NCI-H524 treated with DMSO at 0.1 percent for 48 hours (cell line): Measurements from ENCODE around the gene JHY.

Experiments used
- DNase-seq: peaks from one replicate; lab custom pipeline; 2025; lab: John Stamatoyannopoulos, UW

JHY gene

GRCh38 chr11:122871302-122871701, 11.3 kb upstream of the JHY start:
- no peak for DNase-seq

GRCh38 chr11:122872046-122872445, 10.5 kb upstream of the JHY start:
- DNase-seq = no peak

GRCh38 chr11:122874991-122875390, 7.6 kb upstream of the JHY start:
- no peak for DNase-seq

- no peak for DNase-seq
Observed at GRCh38 chr11:122877732-122878131, 4.8 kb upstream of the JHY start.

- no peak for DNase-seq
Observed at GRCh38 chr11:122879785-122880184, 2.8 kb upstream of the JHY start.

- DNase-seq = no peak
Observed at GRCh38 chr11:122882857-122883645, 492 bp downstream of the JHY start.

- DNase-seq = no peak
Observed at GRCh38 chr11:122883646-122883979, 1.1 kb downstream of the JHY start.

GRCh38 chr11:122888162-122888561, 5.6 kb downstream of the JHY start:
- no peak for DNase-seq

GRCh38 chr11:122893131-122893530, 10.6 kb downstream of the JHY start:
- DNase-seq = no peak

- DNase-seq = no peak
Observed at GRCh38 chr11:122895563-122895962, 13.0 kb downstream of the JHY start.

GRCh38 chr11:122897606-122898210, 15.1 kb downstream of the JHY start:
- DNase-seq = no peak

GRCh38 chr11:122898799-122899198, 16.2 kb downstream of the JHY start:
- DNase-seq = no peak

GRCh38 chr11:122900587-122901202, 18.1 kb downstream of the JHY start:
- no peak for DNase-seq

- no peak for DNase-seq
Observed at GRCh38 chr11:122902951-122903350, 20.4 kb downstream of the JHY start.

- DNase-seq = no peak
Observed at GRCh38 chr11:122910775-122911174, 28.2 kb downstream of the JHY start.

- DNase-seq = no peak
Observed at GRCh38 chr11:122917311-122917710, 34.8 kb downstream of the JHY start.

GRCh38 chr11:122918734-122919133, 36.2 kb downstream of the JHY start:
- no peak for DNase-seq

- no peak for DNase-seq
Observed at GRCh38 chr11:122920579-122920978, 38.0 kb downstream of the JHY start.

GRCh38 chr11:122922893-122923292, 40.3 kb downstream of the JHY start:
- DNase-seq = no peak

- DNase-seq = no peak
Observed at GRCh38 chr11:122923302-122923701, 40.7 kb downstream of the JHY start.

GRCh38 chr11:122931510-122931909, 49.0 kb downstream of the JHY start:
- no peak for DNase-seq

- DNase-seq = no peak
Observed at GRCh38 chr11:122933416-122933815, 50.9 kb downstream of the JHY start.

- no peak for DNase-seq
Observed at GRCh38 chr11:122937983-122938382, 55.4 kb downstream of the JHY start.

GRCh38 chr11:122938557-122938956, 56.0 kb downstream of the JHY start:
- no peak for DNase-seq
